NCI-H1092 (cell line): ENCODE data around the gene TPM1.
"Not testable (repeated sequence)": the region's sequence is repeated elsewhere in the genome, so short reads cannot be mapped to it uniquely, and the experiment has no call there.

Experiments
- DNase-seq: peaks from one replicate; lab custom pipeline; 2025; lab: John Stamatoyannopoulos, UW

The TPM1 gene

DNA sequence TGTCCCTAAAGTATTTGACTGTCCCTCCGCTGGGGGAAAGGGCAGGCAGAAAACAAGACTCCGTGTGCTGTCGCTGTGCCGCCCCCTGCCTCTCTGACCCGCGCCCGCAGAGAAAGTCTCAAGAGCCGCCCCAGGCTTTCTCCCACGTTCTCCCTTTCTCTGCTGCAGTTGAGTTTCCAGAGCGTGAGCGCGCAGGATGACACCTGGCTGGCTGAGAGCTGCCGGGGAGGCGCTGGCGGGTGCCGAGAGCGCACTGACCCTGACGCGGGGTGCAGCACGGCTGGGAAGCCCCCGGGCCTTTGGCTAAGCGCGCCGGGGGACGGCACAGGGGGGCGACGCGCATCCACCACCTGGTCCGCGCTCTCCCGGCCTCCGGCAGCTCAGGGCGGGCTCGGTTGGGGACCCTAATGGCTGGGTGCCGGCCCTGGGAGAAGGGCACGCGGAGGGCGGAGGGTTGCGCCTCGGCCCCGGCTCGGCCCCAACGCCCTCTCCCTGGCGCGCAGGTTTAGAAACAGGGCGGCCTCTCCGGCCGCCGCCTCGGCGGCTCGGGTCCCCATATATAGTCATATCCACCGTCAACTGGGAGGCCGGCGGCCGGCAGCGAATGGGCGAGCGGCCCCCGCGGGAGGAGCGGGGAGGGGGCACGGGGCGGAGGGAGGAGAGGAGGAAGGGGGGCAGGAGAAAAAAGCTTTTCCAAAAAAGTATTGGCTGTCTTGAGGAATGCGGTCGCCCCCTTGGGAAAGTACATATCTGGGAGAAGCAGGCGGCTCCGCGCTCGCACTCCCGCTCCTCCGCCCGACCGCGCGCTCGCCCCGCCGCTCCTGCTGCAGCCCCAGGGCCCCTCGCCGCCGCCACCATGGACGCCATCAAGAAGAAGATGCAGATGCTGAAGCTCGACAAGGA is at the start of gene TPM1:
TPM1 (plus strand) TSS at position 774 of the 903 bp plus-strand sequence; CDS start at position 857, 83 bp downstream.
- DNase-seq = no peak

DNA sequence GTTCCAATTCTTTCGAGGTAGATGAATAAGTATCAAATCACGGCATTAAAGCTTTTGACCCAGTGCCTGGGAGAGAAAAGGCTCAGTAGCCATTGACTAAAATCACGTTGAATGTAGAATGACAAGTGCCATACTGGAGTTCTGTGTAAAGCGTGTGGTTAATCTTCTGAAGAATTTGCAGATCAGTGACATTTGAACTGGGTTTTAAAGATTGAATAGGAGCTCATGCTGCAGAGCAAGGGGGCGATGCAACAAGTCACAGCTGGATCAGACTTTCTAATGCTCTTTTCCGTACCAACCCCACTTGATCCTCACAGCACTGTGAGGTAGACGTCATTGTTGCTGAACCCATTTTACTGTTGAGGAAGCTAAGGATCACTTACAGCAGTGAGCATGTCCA is 49.5 kb upstream of the TPM1 start:
- DNase-seq = no peak

DNA sequence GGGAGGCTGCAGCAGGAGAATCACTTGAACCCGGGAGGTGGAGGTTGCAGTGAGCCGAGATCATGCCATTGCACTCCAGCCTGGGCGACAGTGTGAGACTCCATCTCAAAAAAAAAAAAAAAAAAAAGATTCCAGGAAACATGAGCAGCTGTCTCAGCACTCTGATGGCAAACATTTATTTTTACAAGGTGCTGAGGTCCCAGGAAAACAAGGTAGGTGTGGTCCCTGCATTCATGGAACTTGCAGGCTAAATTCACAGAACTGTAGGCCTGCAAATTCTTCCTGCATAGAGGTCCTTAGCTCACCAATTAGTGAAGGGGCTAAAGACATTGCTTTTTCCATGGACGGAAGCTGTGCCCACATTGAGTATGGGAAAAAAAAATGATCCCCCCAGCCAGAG is 48.9 kb upstream of the TPM1 start:
- not testable (repeated sequence) for DNase-seq

DNA sequence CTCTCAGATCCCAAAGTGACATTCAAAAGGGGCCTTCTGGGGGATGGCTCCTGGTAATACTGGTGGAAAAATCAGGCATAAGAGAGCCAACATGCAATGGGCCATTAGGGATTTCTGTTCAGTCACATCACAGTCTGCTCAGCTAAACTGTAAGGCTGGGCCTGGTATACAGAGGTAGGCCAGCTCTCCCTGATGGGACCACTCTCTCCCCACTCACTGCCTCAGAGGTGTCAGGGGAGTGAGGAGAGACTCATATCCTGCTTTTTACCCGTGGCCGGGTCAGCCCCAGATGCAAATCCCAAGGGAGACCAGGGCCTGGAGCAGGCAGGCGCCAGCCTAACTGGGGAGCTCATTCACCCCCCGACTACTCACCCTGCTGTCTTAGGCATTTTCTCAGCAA is 48.1 kb upstream of the TPM1 start:
- DNase-seq = no peak

DNA sequence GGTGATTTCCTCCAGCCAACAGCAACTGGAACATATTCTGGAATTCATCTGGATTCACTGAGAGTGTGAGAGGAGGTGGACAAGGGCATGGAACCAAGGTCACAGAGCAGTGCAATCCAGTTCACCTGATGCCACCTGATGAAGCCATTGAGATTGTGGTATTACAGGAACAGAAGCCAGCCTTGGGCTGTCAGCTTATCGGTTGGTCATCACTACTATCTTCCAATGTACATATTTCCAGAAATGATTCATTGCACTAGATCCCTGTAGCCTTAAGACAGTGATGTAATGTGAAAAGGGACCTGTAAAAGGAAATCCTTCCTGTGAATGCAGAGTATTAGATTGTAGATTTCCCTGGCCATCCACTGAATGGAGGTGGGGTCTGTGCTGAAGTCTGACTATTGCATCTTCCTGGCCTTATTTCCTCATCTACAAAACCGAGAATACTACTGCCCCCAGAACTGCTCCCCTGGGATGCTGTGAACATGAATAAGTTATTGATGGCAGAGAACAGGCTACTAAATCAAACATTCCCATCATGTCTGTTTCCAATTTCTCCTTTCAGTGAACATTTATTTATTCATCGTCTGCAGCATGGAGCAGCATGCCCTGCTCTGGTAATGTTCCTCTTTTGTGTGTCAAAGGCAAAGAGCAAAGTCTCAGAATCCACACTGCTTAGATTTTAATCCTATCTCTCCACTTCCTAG is 47.4 kb upstream of the TPM1 start:
- DNase-seq = no peak

DNA sequence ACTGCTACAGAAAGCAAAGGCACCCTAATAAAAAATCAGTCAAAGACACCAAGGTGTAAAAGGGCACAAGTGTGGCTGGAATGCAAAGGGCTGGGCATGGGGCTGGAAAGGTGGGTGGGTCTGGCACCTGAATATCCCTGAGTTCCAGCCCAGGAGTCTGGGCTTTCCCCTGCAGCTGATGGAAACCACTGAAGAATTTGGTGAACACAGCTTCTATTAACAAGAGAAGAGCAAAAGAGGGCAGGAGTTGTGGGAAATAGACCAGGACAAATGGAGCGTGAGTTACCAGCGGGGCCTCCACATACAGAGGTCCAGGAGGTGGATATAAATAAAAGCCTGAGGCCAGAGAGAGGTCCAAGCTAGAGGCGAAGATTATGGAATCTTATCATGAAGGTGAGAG is 45.1 kb upstream of the TPM1 start:
- no peak for DNase-seq

DNA sequence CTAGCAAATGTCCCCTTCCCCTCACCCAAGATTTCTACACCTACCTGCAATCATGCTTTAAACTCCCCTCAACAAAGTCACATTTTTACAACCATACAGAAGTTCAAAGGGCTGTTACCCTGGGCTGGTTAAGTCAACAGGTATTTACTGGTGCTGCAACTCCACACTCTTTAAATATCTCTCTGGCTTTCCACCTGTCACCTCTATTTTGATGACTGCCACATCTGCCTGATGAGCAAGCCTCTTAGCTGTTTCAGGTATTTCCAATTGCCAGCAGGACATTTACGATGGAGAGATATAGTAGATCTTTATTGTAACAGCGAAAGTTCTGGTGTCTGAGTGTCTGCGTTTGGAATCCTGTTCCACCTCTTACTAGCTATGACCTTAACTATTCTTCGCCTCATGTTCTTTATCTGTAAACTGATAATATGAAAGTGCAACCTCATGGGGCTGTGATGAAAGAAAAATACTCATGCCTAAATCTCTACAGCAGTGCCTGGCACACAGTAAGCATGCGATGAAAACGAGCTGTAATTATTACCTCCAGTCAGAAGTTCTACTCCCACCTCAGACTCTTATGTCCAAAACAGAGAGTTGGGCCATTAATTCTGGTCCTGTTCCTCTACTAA is 44.2 kb upstream of the TPM1 start:
- DNase-seq = no peak

DNA sequence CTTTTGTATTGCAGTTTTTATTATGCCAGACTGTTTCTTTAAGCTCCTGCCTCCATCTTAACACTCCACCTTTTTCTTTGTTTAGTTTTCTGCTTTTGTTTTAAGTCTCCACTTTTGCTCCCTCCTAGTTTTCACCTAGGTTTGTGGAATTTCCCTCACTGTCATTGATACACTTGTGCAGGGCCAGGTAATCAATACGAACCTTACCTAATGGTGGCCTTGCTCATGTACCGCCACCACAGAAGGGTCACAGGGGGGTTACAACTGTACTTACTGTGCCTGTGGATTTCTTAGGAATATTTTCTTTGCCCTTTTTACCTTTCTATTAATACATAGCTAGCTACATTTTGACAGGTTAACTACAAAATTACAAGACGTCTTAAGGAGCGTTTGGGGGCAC is 43.4 kb upstream of the TPM1 start:
- no peak for DNase-seq

DNA sequence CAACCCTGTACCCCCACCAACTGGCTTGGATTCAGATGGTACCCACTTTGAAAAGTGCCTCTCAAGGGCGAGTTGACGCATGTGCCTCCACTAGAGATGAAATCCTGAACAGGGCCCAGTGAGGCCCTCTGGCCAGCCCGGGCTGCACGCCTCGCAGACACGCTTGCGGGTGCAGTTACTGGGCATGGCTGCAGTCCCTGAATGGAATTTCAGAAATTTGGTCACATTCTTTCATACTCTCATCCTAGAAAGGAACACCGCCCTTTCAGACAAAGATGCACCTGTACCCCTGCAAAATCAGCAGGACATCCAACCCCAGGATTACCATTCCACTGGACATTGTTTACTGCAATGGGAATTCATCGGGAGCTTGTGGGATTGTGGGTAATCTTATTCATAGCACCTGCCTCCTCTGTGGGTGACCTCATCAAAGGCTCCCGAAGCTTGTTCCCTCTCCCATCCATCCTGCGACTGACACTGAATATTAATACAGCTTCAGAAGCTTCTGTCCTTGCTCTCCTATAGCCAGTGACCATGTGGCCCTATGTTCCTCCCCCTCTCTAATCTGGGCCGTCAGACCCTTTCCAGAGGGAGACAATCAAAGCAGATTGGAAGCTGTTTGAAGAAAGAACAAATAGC is 42.5 kb upstream of the TPM1 start:
- no peak for DNase-seq

DNA sequence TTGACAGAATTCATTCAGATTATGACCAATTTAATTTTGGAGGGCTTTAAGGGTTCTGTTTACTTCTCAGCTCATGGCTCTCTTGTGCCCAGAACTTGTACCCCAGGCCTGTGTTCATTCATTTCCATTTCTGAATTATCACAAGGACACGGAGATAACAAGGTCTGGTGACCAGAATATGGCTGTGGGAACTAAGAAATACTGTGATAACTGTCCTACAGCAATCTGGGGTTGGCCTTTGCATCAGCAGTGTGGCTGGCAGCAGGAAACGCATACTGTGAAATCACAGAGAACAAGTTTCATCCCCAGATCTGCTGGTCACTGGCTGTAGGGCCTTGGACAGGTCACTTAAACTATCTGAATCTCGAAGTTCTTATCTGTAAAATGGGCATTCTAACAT is 41.8 kb upstream of the TPM1 start:
- no peak for DNase-seq

DNA sequence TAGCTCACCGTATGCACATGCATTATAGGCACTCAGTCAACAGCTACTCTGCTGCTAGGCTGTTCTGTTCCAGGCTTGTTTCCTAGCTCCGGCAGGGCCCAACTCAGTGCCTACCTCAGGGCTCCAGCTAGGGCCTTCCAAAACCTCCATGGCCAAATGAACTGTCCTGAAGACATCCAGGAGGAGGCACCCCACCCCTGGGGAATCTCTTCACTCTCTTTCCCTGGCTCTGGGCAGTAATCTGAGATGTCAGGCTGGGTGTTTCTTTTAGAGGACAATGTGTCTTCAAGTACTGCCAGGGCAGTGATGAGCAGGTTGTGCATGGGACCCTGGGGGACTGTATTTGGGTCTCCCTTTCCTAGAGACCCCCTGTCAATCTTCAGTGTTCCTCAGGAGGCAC is 38.3 kb upstream of the TPM1 start:
- DNase-seq = no peak

DNA sequence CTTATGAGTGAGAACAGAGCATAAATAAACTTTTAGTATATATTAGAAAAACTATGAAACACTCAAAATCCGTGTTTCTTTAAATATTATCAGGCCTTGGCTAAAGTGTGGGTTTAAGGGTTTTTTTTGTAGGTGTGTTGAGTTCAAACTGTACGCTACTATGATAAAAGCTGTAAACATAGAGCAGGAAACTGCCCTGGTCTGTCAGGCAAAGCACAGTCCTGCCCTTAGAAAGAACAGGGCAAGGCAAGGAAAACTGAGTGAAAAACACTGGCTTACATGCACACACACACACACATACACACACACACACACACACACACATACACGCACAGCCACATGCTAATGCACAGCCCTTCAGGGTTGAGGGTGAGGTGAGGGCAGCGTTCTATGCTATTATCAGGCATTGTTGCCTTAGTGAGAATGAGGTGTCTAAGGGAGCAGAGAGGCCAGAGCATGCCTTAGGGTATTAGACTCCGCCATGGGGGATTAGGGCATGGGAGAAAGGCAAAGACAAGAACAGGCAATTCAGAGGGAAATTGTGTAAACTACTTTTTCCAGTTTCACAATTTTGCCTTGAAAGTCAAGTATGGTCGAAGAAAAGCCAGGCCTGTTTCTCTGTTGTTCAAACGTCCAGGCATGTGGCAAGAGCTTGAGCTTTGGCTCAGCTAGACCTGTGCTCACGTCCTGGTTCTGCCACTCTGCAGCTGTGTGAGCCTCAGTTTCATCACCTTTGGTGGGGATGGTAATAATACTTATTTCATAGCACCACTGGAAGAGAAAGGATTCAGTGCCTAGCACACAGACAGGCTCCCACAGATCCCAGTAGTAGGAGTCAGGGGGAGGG is 36.3 kb upstream of the TPM1 start:
- DNase-seq = no peak

DNA sequence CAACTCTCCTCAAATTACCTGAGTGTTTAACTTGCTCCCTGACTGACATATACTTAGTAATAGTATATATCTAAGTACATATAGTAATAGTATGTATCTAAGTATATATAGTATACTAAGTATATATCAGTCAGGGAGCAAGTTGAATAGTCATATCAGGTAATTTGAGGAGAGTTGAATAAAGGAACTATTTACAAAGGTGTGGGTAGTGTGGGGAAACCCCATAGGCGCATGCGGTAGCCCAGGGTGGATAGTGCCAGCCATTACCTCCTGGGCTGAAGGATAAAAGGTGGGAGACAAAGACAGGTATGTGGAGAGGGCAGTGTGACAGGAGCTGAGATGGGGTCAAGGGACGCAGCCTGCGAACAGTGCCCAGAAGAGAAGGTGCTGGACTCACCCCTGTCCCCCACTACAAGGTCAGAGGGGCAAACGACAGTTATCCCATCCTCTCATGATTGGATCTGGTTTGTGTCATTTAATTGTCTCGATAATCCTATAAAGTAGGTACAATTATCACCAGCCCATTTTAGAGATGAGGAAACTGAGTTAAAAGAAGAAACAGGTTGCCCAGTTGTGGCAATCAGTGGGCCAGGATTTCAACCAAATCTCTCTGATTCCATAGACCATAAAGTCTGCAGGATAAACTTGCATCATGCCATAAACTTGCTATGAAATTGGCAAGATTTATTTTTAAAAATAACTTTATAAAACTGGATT is 34.1 kb upstream of the TPM1 start:
- no peak for DNase-seq

DNA sequence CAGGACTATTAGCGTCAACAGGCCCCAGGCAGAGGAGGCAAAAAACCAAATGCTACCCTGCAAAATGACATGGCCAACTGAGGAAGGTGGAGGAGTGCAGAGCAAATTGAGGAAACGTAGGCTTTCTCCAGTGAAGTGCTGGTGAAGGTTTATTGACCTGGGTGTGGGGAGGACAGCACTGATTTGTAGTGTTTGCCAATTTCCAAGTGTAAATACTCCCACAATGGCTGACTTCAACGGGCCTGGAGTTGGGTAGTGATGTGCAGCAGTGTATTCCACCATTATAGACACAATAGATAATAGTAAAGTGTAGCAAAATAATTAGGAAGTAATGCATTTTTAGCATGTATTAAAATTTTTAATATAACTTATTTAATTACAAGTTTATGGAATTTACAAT is 32.2 kb upstream of the TPM1 start:
- DNase-seq = no peak

DNA sequence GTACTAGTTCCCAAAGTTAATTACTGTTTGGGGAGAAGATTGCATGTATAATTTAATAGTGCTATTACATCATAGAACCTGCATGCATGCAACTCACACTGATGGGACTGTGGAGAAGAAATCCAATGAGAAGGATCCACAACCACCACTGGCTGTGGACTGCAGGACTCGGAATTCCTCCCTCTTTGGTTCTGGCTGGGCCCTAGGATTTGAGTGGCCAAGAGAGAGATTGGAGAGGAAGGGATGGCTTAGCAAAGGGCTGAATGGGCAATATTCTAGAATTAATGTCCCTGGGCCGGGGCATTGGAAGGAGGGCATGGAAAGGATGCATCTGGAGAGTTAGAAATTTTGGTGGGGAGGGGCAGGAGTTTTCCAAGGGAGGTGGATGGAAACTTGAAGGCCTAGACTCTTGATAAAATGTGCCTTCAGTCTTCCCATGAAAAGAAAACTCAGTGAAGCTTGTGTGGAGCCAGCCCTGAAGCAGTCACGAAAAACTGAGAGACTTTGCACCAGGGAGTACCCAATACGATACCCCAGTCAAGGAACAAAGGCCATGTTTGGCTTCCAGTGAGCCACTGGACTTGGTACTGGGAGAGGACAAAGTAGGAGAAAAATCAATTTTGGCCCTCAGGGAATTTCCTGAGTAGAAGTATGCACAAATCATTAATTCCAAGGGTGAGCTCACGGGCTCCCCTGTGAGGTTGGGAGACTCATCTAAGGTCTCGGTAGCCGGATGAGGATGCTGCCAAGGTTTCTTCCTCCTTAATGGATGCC is 31.4 kb upstream of the TPM1 start:
- no peak for DNase-seq

DNA sequence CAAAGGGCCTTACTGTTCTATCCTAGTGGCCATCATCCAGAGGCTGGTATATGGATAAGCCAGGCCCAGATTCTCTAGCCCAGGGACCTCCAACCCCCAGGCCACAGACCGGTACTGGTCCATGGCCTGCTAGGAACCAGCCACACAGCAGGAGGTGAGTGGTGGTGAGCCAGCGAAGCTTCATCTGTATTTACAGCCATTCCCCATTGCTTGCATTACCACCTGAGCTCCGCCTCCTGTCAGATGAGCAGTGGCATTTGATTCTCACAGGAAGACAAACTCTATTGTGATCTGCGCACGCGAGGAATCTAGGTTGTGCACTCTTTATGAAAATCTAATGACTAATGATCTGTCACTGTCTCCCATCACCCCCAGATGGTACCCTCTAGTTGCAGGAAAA is 30.1 kb upstream of the TPM1 start:
- no peak for DNase-seq

DNA sequence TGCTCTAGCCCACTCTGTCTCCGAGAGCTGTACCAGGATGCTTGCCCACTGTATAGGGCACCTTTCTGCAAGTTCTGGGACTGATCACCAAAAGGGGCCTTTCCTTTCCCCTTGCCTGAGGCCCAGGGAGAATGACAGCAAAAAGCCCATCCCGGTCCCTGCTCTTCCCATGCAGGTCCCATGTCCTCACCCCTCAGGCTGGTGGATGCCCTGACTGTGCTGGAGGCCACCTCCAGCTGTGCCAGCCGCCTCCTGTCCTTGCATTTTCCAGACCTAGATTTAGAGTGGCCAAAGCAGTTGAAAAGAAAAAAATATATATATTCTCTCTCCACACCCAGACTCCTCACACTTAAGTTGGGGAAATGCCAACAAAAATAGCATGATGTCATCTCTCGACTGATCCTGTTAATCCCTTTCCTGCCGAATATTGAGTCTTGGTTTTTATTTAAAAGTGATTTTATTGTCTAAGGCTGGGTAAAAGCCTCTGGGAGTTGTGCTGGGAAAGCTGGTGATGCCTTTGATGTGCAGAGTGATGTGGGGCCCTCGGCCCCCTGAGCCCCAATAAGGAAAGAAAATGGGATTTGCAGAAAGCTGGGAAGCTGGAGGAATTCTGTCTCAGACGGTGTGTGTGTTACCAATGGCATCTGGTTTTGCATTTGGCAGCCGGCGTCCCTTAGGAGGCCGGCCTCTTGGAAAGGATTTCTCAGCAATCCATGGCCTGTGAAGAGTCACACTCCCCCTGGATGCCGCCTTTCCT is 29.3 kb upstream of the TPM1 start:
- no peak for DNase-seq

DNA sequence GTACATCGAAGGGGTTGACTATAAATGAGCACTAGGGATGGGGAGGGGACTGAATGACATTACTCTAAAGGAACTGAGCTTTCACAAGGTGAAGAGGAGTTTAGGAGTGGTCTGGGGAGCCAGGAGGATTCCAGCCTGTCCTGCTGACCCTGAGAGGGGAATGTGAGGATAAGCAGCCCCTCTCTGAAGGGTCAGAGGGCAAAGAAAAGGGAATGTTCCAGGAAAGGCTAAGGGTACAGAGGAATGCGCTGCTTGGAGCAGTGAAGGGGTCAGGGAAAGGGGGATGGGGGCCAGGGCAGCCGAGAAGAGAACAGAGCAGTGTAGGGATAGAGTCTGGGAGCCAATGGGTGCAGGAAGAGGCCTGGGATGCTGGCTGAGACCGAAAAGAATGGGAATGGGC is 28.0 kb upstream of the TPM1 start:
- no peak for DNase-seq

DNA sequence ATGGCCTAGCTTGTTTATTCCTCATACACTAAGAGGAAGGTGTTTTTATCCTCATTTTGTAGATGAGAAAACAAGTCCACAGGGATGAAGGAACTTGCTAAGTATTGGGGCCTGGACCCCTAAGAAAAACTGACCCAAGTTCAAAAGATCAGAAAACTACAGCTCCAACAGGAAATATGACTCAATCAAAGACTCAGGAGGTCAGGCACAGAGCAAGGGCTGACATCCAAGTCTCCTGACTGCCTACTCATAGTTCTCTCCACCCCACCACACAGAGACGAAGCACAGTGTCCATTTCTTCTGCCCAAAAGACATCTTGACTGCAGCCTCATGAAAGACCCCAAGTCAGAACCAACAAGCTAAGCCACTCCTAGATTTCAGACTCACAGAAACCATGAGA is 26.9 kb upstream of the TPM1 start:
- DNase-seq = no peak
